ENCODE results near the gene ACVRL1. TPM values are rescaled to one million over a fixed set of nuclear protein-coding genes. Genes with fewer than 3 reads are reported as not detected.

ACVRL1 gene
- total RNA-seq, 1 donor from 2014 or later, result not detected

GRCh38 chr12:51954561-51955361 lies 47.5 kb downstream of the ACVRL1 start:
- Mint-ChIP-seq H3K4me3 (ENCODE audit: unreplicated experiment) (no peak overlapping the region), H3K27ac (ENCODE audit: unreplicated experiment) (no peak overlapping the region), H3K27me3 (ENCODE audit: unreplicated experiment) (peaks cover 5% of the 10 kb centered on the region), H3K9me3 (ENCODE audit: unreplicated experiment) (no peaks in the 10 kb centered on the region), H3K36me3 (ENCODE audit: unreplicated experiment) (peaks cover 4% of the 10 kb centered on the region), H3K4me1 (ENCODE audit: unreplicated experiment) (peaks cover 22% of the 10 kb centered on the region)
- DNase-seq (ENCODE audit: extremely low spot score, unreplicated experiment), result no peak
- no peak for TF ChIP-seq CTCF (IDR thresholded peaks at IDR 0.05)

GRCh38 chr12:51955702-51956101 lies 48.4 kb downstream of the ACVRL1 start:
- Mint-ChIP-seq H3K4me3 (ENCODE audit: unreplicated experiment) (no peak overlapping the region), H3K36me3 (ENCODE audit: unreplicated experiment) (peaks cover 5% of the 10 kb centered on the region), H3K9me3 (ENCODE audit: unreplicated experiment) (no peaks in the 10 kb centered on the region), H3K27me3 (ENCODE audit: unreplicated experiment) (no peaks in the 10 kb centered on the region), H3K4me1 (ENCODE audit: unreplicated experiment) (peaks cover 22% of the 10 kb centered on the region), H3K27ac (ENCODE audit: unreplicated experiment) (no peak overlapping the region)
- DNase-seq (ENCODE audit: extremely low spot score, unreplicated experiment), result no peak
- TF ChIP-seq CTCF (IDR thresholded peaks at IDR 0.05), result no peak

GRCh38 chr12:51958542-51958941 lies 51.2 kb downstream of the ACVRL1 start:
- H3K4me1 Mint-ChIP-seq (ENCODE audit: unreplicated experiment), result peaks cover 10% of the 10 kb centered on the region
- H3K36me3 Mint-ChIP-seq (ENCODE audit: unreplicated experiment), result peaks cover 5% of the 10 kb centered on the region

GRCh38 chr12:51959211-51959610 lies 51.9 kb downstream of the ACVRL1 start:
- Mint-ChIP-seq H3K36me3 (ENCODE audit: unreplicated experiment) (peaks cover 6% of the 10 kb centered on the region), H3K27ac (ENCODE audit: unreplicated experiment) (no peak overlapping the region), H3K4me1 (ENCODE audit: unreplicated experiment) (peaks cover 5% of the 10 kb centered on the region), H3K27me3 (ENCODE audit: unreplicated experiment) (no peaks in the 10 kb centered on the region), H3K4me3 (ENCODE audit: unreplicated experiment) (no peak overlapping the region), H3K9me3 (ENCODE audit: unreplicated experiment) (no peaks in the 10 kb centered on the region)
- no peak for DNase-seq (ENCODE audit: extremely low spot score, unreplicated experiment)
- TF ChIP-seq CTCF (IDR thresholded peaks at IDR 0.05), result no peak

More at GRCh38 chr12:51958542-51958941, 51.2 kb downstream of the ACVRL1 start:
- no peak for TF ChIP-seq CTCF (IDR thresholded peaks at IDR 0.05)
- H3K9me3 Mint-ChIP-seq (ENCODE audit: unreplicated experiment), result no peaks in the 10 kb centered on the region
- DNase-seq (ENCODE audit: extremely low spot score, unreplicated experiment), result no peak
- H3K27ac Mint-ChIP-seq (ENCODE audit: unreplicated experiment), result no peak overlapping the region
- no peaks in the 10 kb centered on the region for H3K27me3 Mint-ChIP-seq (ENCODE audit: unreplicated experiment)
- H3K4me3 Mint-ChIP-seq (ENCODE audit: unreplicated experiment), result no peak overlapping the region

- Mint-ChIP-seq H3K9me3 (ENCODE audit: unreplicated experiment) (no peaks in the 10 kb centered on the region), H3K4me3 (ENCODE audit: unreplicated experiment) (no peak overlapping the region), H3K27ac (ENCODE audit: unreplicated experiment) (no peak overlapping the region), H3K27me3 (ENCODE audit: unreplicated experiment) (no peaks in the 10 kb centered on the region), H3K36me3 (ENCODE audit: unreplicated experiment) (peaks cover 8% of the 10 kb centered on the region), H3K4me1 (ENCODE audit: unreplicated experiment) (no peaks in the 10 kb centered on the region)
- no peak for TF ChIP-seq CTCF (IDR thresholded peaks at IDR 0.05)
- no peak for DNase-seq (ENCODE audit: extremely low spot score, unreplicated experiment)
Observed at GRCh38 chr12:51959921-51960320, 52.6 kb downstream of the ACVRL1 start.

Measured in osteocyte (in vitro differentiated cells).